Stimulated activated naive CD8-positive, alpha-beta T cell treated with anti-CD3 and anti-CD28 coated beads, Interleukin-15, Interleukin-2, amounts not matched to agents 100 ng/mL and 50 ng/mL, for 24 hours (primary cell): ENCODE results near the gene PITPNM1.
A peak's percentile ranks its signal among the peaks of the same experiment; 100 is the strongest.

ENCODE experiments used
- H3K27ac Mint-ChIP-seq: one replicate; pipeline ENCODE4 v1.8.0; 2021; ENCODE audit warnings: mild to moderate bottlenecking, mixed read lengths
- H3K27me3 Mint-ChIP-seq: one replicate; pipeline ENCODE4 v1.8.0; 2021; ENCODE audit warnings: mixed read lengths
- H3K36me3 Mint-ChIP-seq: one replicate; pipeline ENCODE4 v1.8.0; 2021; ENCODE audit warnings: low read depth, mixed read lengths
- H3K4me1 Mint-ChIP-seq: one replicate; pipeline ENCODE4 v1.8.0; 2021; ENCODE audit warnings: low read depth, mixed read lengths
- H3K4me3 Mint-ChIP-seq: one replicate; pipeline ENCODE4 v1.8.0; 2021; ENCODE audit warnings: mild to moderate bottlenecking, mixed read lengths
- H3K9me3 Mint-ChIP-seq: one replicate; pipeline ENCODE4 v1.8.0; 2021; ENCODE audit warnings: mixed read lengths

PITPNM1 gene

DNA sequence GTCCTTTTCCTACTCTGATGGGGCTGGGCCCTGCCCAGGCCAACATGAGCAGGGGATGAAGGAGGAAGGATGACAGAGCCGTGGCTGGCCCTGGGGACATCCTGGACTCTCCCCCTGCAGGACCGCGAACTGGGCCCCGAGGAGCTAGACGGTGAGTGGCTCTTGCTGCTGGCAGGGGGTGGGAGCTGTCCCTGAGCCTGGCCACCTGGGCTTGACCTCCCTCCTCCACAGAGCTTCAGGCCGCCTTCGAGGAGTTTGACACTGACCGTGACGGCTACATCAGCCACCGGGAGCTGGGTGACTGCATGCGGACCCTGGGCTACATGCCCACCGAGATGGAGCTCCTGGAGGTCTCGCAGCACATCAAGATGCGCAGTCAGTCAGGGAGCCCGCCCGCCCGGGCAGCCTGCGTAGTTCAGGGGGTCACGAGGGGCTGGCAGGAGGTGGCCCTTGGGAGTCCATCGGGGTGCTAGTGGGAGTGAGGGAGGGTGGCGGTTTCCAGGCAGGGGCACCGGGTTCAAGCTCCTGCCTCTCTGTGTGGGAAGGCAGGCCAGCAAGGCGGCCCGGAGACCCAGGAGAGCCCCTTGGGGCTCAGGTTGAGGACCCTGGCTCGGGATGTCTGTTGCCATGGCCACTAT is 49.0 kb downstream of the PITPNM1 start:
- no peak overlapping the region for H3K4me3 Mint-ChIP-seq
- H3K4me1 Mint-ChIP-seq = peaks cover 20% of the 10 kb centered on the region
- no peaks in the 10 kb centered on the region for H3K27me3 Mint-ChIP-seq

DNA sequence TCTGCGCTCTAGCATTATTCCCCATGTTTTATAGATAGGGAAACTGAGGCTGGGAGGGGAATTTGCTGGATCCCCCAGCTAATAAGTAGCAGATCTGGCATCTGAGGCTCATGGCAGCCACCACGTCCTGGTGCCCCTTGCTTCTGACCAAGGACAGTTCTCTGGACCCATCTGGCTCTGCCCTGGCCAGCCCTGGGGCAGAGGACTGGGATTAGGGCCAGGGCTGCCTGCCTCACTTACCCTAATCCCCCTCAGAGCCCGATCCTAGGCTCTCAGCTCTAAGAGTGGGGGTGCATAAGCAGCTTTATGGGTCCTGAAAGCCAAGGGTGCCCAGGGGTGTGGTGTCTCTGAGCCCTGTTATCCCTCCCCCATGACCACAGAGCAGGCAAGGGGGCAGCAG is 50.1 kb downstream of the PITPNM1 start, which contains the start of gene CABP4:
TSS of gene CABP4 (plus strand) at position 301 of the 400 bp plus-strand sequence. CDS start at position 371, 70 bp downstream.
- Mint-ChIP-seq H3K27me3 (no peaks in the 10 kb centered on the region), H3K27ac (no peak within 1 kb of the TSS), H3K4me1 (peaks cover 18% of the 10 kb centered on the region), H3K4me3 (no peak within 1 kb of the TSS), H3K36me3 (no peaks in the 10 kb centered on the region), H3K9me3 (no peaks in the 10 kb centered on the region)

More for the DNA sequence above, 49.0 kb downstream of the PITPNM1 start:
- H3K27ac Mint-ChIP-seq = no peak overlapping the region
- no peaks in the 10 kb centered on the region for H3K36me3 Mint-ChIP-seq
- H3K9me3 Mint-ChIP-seq = no peaks in the 10 kb centered on the region

DNA sequence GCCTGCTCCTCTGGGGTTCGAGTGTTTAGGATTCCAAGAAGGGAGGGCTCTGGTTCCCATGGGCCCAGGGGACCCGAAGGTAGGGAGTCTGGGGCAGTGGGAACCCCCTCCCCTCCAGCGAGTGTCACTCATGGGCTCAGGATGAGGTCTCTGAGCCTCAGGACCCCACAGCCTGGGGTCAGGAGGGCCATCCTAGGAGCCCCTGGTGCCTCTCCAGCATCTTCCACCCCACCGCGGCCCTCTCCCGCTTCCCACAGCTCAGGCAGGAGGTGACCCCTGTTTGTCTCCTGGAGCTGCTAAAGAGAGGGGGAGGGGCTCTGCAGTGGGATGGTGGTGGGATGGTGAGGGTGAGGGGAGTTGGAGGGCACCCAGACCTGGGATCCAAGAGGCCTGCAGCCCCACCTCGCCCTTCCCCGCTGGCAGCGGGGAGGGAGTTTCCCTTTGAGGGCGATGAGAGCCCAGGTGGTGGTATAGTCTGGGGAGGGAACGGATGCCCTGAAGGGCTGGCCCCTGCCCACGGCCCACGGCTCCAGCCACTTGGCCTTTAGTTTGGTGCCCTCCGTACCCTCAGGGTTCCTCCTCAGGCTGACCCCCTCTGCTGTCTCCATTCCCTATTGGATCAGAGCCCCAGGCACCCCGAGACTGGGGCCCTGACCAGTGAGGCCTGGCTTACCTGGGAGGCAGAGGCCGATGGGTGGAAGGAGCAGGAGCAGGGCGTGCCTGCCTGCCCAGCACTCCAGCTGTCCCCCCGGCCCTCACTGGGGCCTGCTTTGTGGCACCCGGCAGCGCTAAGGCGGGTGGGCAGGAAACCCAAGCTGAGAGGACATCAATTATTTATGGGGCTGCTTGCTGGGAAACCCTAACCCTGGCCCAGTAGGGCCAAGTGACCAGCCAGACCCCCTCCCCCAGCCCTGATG is 51.1 kb downstream of the PITPNM1 start:
- H3K27me3 Mint-ChIP-seq = no peaks in the 10 kb centered on the region
- H3K4me3 Mint-ChIP-seq = no peak overlapping the region
- no peaks in the 10 kb centered on the region for H3K36me3 Mint-ChIP-seq
- no peak overlapping the region for H3K27ac Mint-ChIP-seq
- peaks cover 16% of the 10 kb centered on the region for H3K4me1 Mint-ChIP-seq
- H3K9me3 Mint-ChIP-seq = no peaks in the 10 kb centered on the region

DNA sequence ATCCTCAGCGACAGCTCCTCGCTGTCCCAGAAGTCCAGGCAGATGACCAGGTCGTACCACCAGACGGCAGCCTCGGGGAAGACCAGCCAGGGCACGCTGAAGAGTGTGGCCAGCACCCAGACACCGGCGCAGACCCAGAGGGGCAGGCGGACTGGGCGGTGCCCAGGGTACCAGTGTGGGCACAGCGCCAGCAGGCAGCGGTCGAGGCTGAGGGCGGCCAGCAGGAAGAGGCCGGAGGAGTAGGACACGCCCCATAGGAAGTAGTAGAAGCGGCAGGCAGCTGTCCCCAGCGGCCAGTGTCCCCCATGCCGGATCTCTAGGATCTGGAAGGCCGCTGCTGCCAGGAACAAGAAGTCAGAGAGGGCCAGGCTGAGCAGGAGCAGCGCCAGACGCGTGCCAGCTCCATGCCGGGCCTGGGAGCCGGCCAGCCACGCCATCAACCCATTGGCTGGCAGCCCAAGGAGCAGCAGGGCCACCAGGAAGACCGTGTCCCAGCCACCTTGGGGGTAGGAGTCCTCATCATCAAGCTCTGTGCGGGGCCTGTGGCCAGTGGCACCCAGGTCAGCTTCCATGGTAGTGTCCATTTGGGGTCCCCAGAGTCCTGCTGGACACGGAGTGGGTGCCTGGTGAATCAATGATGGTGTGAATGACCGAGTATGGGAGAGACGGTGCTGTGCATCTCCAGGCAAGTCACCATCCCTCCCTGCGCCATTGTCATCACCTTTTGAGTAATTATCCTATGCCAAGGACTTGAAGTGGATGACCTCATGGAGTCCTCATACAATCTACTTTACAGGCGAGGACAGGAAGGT is 52.8 kb downstream of the PITPNM1 start, which contains the start of gene GPR152:
TSS of gene GPR152 (minus strand) at position 589 of the 812 bp plus-strand sequence. CDS start at position 584, 5 bp downstream.
- H3K9me3 Mint-ChIP-seq = no peaks in the 10 kb centered on the region
- no peak within 1 kb of the TSS for H3K4me3 Mint-ChIP-seq
- no peak within 1 kb of the TSS for H3K27ac Mint-ChIP-seq
- H3K36me3 Mint-ChIP-seq = no peaks in the 10 kb centered on the region
- H3K27me3 Mint-ChIP-seq = no peaks in the 10 kb centered on the region
- H3K4me1 Mint-ChIP-seq = peaks cover 26% of the 10 kb centered on the region

DNA sequence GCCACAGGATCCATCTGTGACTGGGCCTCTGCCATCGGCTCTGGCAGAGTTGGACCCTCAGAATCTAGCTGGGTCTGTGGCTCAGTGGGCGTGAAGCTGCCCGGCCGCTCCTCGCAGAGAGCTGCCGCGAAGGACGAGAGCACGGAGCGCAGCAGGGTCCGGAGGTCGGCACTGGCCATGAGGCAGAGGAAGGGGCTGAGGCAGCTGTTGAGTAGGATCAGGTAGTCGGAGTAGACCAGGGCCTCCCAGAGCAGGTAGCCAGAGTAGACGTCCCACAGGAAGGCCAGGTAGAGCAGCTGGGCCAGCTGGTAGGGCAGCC is 53.5 kb downstream of the PITPNM1 start:
- H3K27me3 Mint-ChIP-seq = no peaks in the 10 kb centered on the region
- no peak overlapping the region for H3K27ac Mint-ChIP-seq
- H3K36me3 Mint-ChIP-seq = no peaks in the 10 kb centered on the region
- H3K4me1 Mint-ChIP-seq = peaks cover 32% of the 10 kb centered on the region
- H3K9me3 Mint-ChIP-seq = no peaks in the 10 kb centered on the region
- H3K4me3 Mint-ChIP-seq = no peak overlapping the region

- Mint-ChIP-seq H3K4me3 (no peak overlapping the region), H3K4me1 (peaks cover 36% of the 10 kb centered on the region), H3K27me3 (no peaks in the 10 kb centered on the region), H3K27ac (no peak overlapping the region), H3K9me3 (no peaks in the 10 kb centered on the region), H3K36me3 (no peaks in the 10 kb centered on the region)
Measured at GRCh38 chr11:67450796-67451657, 54.1 kb downstream of the PITPNM1 start.

DNA sequence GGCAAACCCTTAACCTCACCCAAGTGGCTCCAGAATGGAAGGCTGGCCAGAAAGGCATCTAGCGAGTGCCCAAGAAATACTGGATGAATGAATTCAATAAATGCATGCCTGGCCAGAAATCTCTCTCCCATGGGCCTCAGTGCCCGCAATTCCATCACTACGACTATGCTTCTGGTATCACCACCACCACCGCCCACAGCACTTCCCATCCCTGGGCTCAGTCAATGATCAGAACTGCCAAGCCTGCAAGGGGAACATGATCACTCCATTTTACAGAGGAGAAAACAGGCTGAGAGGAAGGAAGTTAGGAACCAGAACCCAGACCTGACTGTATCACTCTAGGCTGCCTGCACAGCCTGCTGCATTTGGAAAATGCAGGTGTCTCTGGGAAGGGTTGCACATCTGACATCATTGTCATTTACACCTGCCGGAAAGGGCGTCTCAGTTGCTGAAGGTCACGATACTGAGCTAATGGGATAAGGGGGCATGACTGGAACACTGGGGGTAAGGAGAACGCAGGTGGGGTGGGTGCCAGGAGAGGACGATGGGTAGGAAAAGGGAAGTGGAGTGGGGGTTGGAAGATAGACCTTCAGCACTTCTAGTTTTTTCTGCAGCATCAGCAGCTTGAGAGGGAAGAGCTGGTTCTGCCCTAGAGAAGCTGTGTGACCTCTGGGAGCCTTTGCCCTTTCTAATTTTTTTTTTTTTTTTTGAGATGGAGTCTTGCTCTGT is 55.9 kb downstream of the PITPNM1 start:
- Mint-ChIP-seq H3K4me3 (no peak overlapping the region), H3K9me3 (no peaks in the 10 kb centered on the region), H3K4me1 (peaks cover 52% of the 10 kb centered on the region), H3K36me3 (no peaks in the 10 kb centered on the region), H3K27me3 (no peaks in the 10 kb centered on the region), H3K27ac (no peak overlapping the region)

DNA sequence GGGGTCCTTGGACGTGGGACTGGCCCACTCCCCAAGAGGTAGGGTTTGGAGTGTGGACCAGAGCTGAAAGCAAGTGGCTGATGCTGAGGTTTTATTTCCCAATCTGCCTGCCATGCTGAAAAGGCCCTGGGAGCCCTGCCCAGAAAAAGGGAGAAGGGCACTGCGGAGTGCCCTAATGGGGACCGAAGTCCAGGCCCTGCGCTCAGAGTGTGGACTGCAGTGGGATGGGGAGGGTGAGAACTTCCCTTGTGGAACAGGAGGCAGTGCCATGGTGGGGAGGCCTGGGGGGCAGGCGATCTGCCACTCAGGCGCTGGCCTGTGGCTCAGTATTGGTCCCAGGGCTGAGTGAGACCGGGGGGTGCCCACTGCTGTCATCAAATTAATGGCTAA is 56.9 kb downstream of the PITPNM1 start:
- H3K27ac Mint-ChIP-seq = no peak overlapping the region
- H3K4me1 Mint-ChIP-seq = peaks cover 60% of the 10 kb centered on the region

GRCh38 chr11:67445515-67445914 is 59.6 kb downstream of the PITPNM1 start:
- peak overlapping the region; percentile 0 for H3K27ac Mint-ChIP-seq
- no peaks in the 10 kb centered on the region for H3K27me3 Mint-ChIP-seq
- H3K4me3 Mint-ChIP-seq = no peak overlapping the region
- H3K9me3 Mint-ChIP-seq = no peaks in the 10 kb centered on the region
- H3K36me3 Mint-ChIP-seq = no peaks in the 10 kb centered on the region
- peaks cover 77% of the 10 kb centered on the region for H3K4me1 Mint-ChIP-seq

More for the DNA sequence above, 56.9 kb downstream of the PITPNM1 start:
- H3K4me3 Mint-ChIP-seq = no peak overlapping the region
- H3K9me3 Mint-ChIP-seq = no peaks in the 10 kb centered on the region
- no peaks in the 10 kb centered on the region for H3K27me3 Mint-ChIP-seq
- H3K36me3 Mint-ChIP-seq = no peaks in the 10 kb centered on the region

- H3K4me1 Mint-ChIP-seq = peaks cover 77% of the 10 kb centered on the region
- peaks cover 3% of the 10 kb centered on the region for H3K36me3 Mint-ChIP-seq
- no peaks in the 10 kb centered on the region for H3K9me3 Mint-ChIP-seq
- peak overlapping the region; percentile 89 for H3K27ac Mint-ChIP-seq
- no peaks in the 10 kb centered on the region for H3K27me3 Mint-ChIP-seq
- H3K4me3 Mint-ChIP-seq = peak overlapping the region; percentile 60
Measured at GRCh38 chr11:67442504-67443404, 62.4 kb downstream of the PITPNM1 start.
